Measurements from ENCODE around the gene CYP2W1. TPM values are rescaled to one million over a fixed set of nuclear protein-coding genes. Genes with fewer than 3 reads are reported as not detected.

Gene CYP2W1
- total and polyA plus RNA-seq, 10 of the 15 experiments (the other 5 are each of a cell fraction or from before 2014, with no cell fraction given): not detected

GRCh38 chr7:969403-969802, 13.6 kb upstream of the CYP2W1 start:
- no peak overlapping the region for H3K4me3 ChIP-seq
- ATAC-seq: no peak
- no peak overlapping the region for H3K9ac ChIP-seq (ENCODE audit: control insufficient read depth, insufficient read depth, low read length)
- H4K20me1 ChIP-seq (ENCODE audit: control insufficient read depth, insufficient read depth): peaks cover 3% of the 10 kb centered on the region; the same call in 1 of the 2 replicates
- peaks cover 4% of the 10 kb centered on the region for H3K4me1 ChIP-seq (ENCODE audit: control insufficient read depth, insufficient read depth, low read length)
- no peaks in the 10 kb centered on the region for H3K27me3 ChIP-seq (replicated peaks in 1 of 2; ENCODE audit: control insufficient read depth in 2 of 2, insufficient read depth in 2 of 2, low read length in 1 of 2)
- no peak overlapping the region for H3K27ac ChIP-seq (ENCODE audit: control insufficient read depth, insufficient read depth)
- SMC1A ChIA-PET (ENCODE audit: uncharacterized antibody, unreplicated experiment): no interaction called here
- RAD21 ChIA-PET (ENCODE audit: unreplicated experiment): interaction anchor here (1.1 kb wide), 1 partner anchor 59 kb away, joined by 3 read pairs; no protein-coding TSS in a partner anchor
- CTCF ChIA-PET: no interaction called here
- peaks cover 32% of the 10 kb centered on the region for H3K79me2 ChIP-seq (ENCODE audit: control insufficient read depth, insufficient read depth, low read length)
- H3K9me3 ChIP-seq (replicated peaks; ENCODE audit: control insufficient read depth, insufficient read depth, low read length): no peaks in the 10 kb centered on the region
- H3K4me2 ChIP-seq (ENCODE audit: control insufficient read depth, insufficient read depth): no peak overlapping the region
- in situ Hi-C loops (cut with MboI) (no loop called here), intact Hi-C loops (cut with micrococcal nuclease; ENCODE audit: unreplicated experiment) (no loop called here)
- no peak overlapping the region for H2AFZ ChIP-seq (ENCODE audit: control insufficient read depth, low read depth, low read length)
- peaks cover 23 to 40% of the 10 kb centered on the region in 2 experiments for H3K36me3 ChIP-seq (ENCODE audit: control insufficient read depth in 2 of 2, insufficient read depth in 2 of 2, low read length in 1 of 2)
- WGBS (ENCODE audit: insufficient coverage, insufficient replicate concordance, low lambda C conversion rate, missing lambda C conversion rate): 89% methylated on average over 11 of the region's 11 CpGs
- no peak for DNase-seq (ENCODE audit: low read depth, low spot score)
- POLR2A ChIA-PET: no interaction called here
- FAIRE-seq: no peak
- BruUV-seq (replicated peaks): no TSS peak
- TF ChIP-seq EGR1 (IDR thresholded peaks at IDR 0.05; ENCODE audit: borderline replicate concordance in 1 of 2, low read depth in 2 of 2, low read length in 2 of 2) (no peak), ASH2L (IDR thresholded peaks at IDR 0.05; ENCODE audit: borderline replicate concordance, low read depth) (no peak), NR2C2 (IDR thresholded peaks at IDR 0.05; ENCODE audit: borderline replicate concordance, control insufficient read depth, insufficient read length, low read depth) (no peak), SMAD5 (IDR thresholded peaks at IDR 0.05; ENCODE audit: low read depth) (no peak), POLR2A (IDR thresholded peaks at IDR 0.05; ENCODE audit: low read depth, low read length) (no peak), TCF7 (IDR thresholded peaks at IDR 0.05; ENCODE audit: borderline replicate concordance) (no peak), ZNF687 (IDR thresholded peaks at IDR 0.05) (no peak), POU2F2 (IDR thresholded peaks at IDR 0.05; ENCODE audit: borderline replicate concordance, low read depth, low read length) (no peak), STAT1 (conservative IDR thresholded peaks at IDR 0.05) (no peak), ZNF592 (IDR thresholded peaks at IDR 0.05) (no peak), PML (IDR thresholded peaks at IDR 0.05; ENCODE audit: low read length) (no peak), MEF2B (IDR thresholded peaks at IDR 0.05; ENCODE audit: partially characterized antibody, poor library complexity, severe bottlenecking) (no peak), SIN3A (IDR thresholded peaks at IDR 0.05; ENCODE audit: low read depth, low read length) (no peak), LARP7 (IDR thresholded peaks at IDR 0.05) (no peak), ETV6 (conservative IDR thresholded peaks at IDR 0.05 in 1 of 2, IDR thresholded peaks at IDR 0.05 in 1 of 2; ENCODE audit: borderline replicate concordance in 1 of 2, low read depth in 1 of 2) (no peak), NFXL1 (IDR thresholded peaks at IDR 0.05; ENCODE audit: borderline replicate concordance) (no peak)
